Fibroblast of skin of right biceps (primary cell): ENCODE measurements around the gene HIRIP3.
A peak's percentile ranks its signal among the peaks of the same experiment; 100 is the strongest.

Source experiments
- DNase-seq: peaks from one replicate; pipeline ENCODE4 v3.0.0-alpha.2; 2013

HIRIP3 gene

DNA sequence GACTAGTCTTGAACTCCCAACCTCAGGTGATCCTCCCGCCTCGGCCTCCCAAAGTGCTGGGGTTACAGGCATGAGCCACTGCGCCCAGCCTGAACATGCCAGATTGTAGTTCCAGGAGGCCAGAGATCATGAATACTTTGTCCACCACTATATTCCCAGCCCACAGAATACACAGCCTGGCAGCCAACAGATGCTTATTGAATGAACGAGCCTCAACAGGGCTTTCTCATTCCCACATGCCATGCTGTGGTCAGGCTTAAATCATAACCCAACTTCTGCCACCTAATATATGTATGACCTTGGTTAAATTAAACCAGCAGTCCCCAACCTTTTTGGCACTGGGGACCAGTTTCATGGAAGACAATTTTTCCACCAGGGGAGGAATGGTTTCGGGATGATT, 36.7 kb downstream of the HIRIP3 start:
- no peak for DNase-seq

DNA sequence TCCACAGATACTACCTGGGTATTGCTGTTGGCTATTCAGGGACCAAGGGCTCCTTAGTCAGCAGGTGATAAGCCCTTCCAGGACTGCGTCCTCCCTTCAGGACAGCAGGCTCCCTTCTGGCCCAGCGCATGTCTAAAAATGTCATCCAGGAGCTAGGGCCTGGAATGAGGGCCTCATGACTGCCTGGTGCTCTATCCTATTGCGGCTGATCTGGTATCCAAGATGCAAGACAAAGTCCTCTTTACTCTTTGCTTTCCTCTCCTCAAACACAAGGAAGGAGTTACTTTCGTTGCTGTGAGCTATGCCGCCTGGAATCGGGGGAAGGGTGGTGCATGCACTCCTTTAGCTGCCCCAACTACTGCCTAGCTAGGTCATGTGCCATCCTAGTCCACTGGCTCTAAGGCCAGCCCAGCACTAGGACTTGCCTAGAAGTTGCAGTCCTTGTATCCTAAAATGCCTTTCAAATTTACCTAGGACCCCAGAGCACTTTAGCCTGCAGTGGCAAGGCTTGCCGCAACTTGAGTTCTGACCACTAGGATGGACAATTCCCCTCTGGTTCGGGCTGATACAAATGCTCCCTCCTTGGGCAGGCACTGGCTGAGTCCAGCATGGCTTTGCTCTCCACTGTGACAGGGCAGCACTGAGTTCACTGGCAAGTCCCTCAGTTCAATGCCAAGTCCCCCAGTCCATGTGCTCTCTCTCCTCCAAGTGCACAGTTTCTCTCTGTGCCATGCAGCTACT, 43.6 kb downstream of the HIRIP3 start:
- no peak for DNase-seq

DNA sequence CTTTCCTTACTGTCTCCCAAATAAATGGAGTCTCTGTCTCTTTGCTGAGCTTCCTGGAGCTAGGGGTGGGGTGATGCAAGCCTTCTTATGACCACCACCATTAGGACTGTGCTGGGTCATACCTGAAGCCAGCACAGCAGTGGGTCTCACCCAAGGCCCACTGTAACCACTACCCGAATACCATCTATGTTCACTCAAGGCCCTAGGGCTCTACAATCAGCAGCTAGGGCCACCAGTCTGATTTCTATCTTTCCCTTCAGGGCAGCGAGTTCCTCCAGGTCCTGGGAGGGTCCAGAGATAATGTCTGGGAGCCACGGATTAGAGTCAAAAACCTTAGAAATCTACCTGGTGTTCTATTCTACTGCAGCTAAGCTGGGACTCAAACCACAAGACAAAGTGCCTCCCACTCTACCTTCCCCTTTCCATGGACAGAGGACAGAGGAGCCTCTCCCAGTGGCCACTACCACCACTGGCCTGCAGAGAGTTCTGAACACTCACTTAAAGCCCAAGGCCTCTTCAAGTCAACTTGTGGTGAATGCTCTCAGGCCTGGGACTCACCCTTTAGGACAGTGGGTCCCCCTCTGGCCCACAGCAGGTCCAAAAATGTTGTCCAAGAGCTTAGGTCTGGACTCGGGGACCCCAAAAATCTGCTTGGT, 44.5 kb downstream of the HIRIP3 start:
- DNase-seq = no peak

DNA sequence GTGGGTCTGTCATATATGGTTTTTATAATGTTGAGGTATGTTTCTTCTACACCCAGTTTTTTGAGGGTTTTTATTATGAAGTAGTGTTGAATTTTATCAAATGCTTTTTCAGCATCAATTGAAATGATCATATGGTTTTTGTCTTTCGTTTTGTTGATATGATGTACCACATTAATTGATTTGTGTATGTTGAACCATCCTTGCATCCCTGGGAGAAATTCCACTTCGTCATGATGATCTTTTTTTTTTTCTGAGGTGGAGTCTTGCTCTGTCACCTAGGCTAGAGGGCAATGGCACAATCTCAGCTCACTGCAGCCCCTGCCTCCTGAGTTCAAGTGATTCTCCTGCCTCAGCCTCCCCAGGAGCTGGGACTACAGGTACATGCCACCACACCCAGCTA, 47.5 kb downstream of the HIRIP3 start:
- DNase-seq = no peak

DNA sequence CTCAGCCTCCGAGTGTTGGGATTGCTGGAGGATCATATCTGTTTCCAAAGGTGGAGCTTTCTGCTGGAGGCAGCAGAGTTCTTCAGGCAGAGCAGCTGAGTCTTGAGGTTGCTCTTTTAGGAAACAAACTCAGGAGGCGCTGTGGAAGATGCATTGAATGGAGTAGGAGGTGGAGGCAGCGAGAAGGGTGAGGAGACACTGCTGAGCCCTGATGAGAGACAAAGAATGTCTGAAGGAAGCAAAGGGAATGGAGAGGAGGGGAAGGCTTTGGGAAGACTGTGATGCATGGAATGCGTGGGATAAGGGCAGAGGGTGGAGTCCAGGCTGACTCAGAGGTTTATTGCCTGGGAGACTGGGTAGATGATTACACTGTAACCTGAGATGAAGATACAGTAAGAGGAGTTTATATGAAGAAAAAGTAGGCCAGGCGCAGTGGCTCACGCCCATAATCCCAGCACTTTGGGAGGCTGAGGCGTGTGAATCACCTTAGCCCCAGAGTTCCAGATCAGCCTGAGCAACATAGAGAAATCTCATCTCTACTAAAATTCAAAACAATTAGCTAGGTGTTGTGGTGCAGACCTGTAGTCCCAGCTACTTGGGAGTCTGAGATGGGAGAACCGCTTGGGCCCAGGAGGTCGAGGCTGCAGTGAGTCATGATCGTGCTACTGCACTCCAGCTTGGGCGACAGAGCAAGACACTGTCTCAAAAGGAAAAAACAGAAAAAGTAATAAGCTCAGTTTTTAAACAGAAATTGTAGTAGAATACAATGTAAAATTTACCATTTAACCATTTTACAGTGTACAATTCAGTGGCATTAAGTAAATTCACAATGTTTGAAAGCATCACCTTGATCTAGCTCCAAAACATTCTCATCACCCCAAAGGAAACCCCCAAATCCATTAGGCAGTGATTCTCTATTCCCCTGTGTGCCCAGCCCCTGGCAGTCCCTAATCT, 51.3 kb downstream of the HIRIP3 start:
- DNase-seq = peak; percentile 99
